Body of pancreas (tissue), 4 donors: ENCODE measurements around the gene IL18RAP. TPM values are rescaled to one million over a fixed set of nuclear protein-coding genes. Genes with fewer than 3 reads are reported as not detected.

Experiments
- ATAC-seq: fragments of 150-250 bp; one replicate; pipeline ENCODE4 v1.9.1; 2016
- DNase-seq, 4 donors: peaks; one replicate each; pipeline ENCODE4 v3.0.0-alpha.2; 2019
- H3K27ac ChIP-seq, 4 donors: fragments of 200-600 bp; sonication (generic); 1 replicate in 3 of 4; 2 replicates in 1 of 4; pipeline versions ENCODE4 v1.5.1 to v1.6.1; 2016 to 2019; ENCODE audit warnings: mild to moderate bottlenecking in 1 of 4, mixed read lengths in 1 of 4, moderate library complexity in 1 of 4
- H3K27me3 ChIP-seq, 2 donors: fragments of 200-600 bp; sonication (generic); one replicate each; pipeline ENCODE4 v1.6.0; 2016; ENCODE audit warnings: mild to moderate bottlenecking in 1 of 2
- H3K36me3 ChIP-seq, 2 donors: fragments of 200-600 bp; sonication (generic); replicated peaks in 1 of 2; 2 replicates each; pipeline ENCODE4 v1.5.1; 2016; ENCODE audit warnings: low read depth in 2 of 2; ENCODE audit not compliant: insufficient read depth in 1 of 2
- H3K4me1 ChIP-seq: fragments of 200-600 bp; sonication (generic); one replicate; pipeline ENCODE4 v1.6.0; 2016
- H3K4me3 ChIP-seq, 2 donors: fragments of 200-600 bp; sonication (generic); 1 replicate in 1 of 2; 2 replicates in 1 of 2; pipeline ENCODE4 v1.5.1; 2016 to 2019
- H3K9me3 ChIP-seq, 3 donors: fragments of 200-600 bp; sonication (generic); 1 replicate in 2 of 3; 2 replicates in 1 of 3; pipeline ENCODE4 v1.5.1; 2016
- POLR2A ChIP-seq, 3 donors: fragments of 450-650 bp; IDR thresholded peaks; one replicate each; pipeline ENCODE4 v1.6.1; 2016; ENCODE audit warnings: antibody characterized with exemption in 3 of 3, mild to moderate bottlenecking in 2 of 3
- WGBS, 2 donors: methylation state at CpG; one replicate each; pipeline ENCODE4 v1.1.5; 2017; 5-methylcytosine and 5-hydroxymethylcytosine counted together
- intact Hi-C: fragments of 100-400 bp; cut with DNase I; formaldehyde crosslinking; loops from one replicate; pipeline ENCODE4 v1.15.1; 2023
- total RNA-seq, 2 donors: library from RNA; depleted of rRNA; stranded (reverse); fragments of >200 nt; gene quantifications; one replicate each; pipeline ENCODE4 v1.1.0, GENCODE V29; 2016
- TF ChIP-seq, protein P1 (sequence below), 7 experiments: fragments of 450-650 bp in 4 of 7; fragments of 200-600 bp in 3 of 7; sonication (generic) in 3 of 7; IDR thresholded peaks; one replicate each; pipeline ENCODE4 v1.5.1; 2016 to 2019; ENCODE audit warnings: antibody characterized with exemption in 7 of 7

Gene IL18RAP
- total RNA-seq, 2 donors from 2014 or later: 4.9 to 24.4 TPM

DNA sequence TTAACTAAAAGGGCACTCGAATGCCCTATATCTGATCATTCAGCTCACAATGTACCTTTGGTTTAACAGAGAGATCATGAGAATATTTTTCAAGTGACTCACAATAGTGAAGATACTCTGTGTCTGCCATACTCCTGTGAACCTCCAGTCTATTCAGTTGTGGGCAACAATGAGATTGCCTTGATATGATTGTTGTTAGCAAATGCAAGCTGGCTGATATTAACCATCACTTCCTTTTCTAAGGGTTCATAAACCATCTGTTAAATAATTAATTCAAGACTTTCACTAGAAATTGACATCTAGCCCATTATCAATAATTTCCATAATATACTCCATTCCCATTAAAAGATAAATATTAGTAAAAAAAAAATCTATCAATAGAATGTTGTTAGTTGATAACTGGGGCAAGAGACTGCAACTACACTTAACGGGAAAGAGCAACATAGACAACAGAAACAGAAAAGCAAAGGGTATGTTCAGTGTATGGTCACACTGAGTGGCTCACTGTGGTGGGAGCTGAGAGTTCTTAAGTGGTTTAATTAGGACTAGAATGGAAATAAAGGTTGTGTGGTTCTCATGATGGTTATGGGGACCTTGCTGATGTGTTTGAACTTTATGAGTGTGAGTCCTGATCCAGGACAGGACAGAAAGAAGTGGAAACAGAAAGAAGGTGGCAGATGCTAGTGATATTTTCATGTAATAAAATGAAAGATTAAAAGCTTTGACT, 11.9 kb downstream of the IL18RAP start:
- Histone ChIP-seq H3K4me3 (no peak overlapping the region), H3K27ac (no peak overlapping the region), H3K9me3 (no peaks in the 10 kb centered on the region), H3K27me3 (no peaks in the 10 kb centered on the region), H3K4me1 (no peaks in the 10 kb centered on the region), H3K36me3 (no peaks in the 10 kb centered on the region)
- TF ChIP-seq, protein P1, sequence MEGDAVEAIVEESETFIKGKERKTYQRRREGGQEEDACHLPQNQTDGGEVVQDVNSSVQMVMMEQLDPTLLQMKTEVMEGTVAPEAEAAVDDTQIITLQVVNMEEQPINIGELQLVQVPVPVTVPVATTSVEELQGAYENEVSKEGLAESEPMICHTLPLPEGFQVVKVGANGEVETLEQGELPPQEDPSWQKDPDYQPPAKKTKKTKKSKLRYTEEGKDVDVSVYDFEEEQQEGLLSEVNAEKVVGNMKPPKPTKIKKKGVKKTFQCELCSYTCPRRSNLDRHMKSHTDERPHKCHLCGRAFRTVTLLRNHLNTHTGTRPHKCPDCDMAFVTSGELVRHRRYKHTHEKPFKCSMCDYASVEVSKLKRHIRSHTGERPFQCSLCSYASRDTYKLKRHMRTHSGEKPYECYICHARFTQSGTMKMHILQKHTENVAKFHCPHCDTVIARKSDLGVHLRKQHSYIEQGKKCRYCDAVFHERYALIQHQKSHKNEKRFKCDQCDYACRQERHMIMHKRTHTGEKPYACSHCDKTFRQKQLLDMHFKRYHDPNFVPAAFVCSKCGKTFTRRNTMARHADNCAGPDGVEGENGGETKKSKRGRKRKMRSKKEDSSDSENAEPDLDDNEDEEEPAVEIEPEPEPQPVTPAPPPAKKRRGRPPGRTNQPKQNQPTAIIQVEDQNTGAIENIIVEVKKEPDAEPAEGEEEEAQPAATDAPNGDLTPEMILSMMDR (IDR thresholded peaks at IDR 0.05): no peak
- TF ChIP-seq POLR2A (IDR thresholded peaks at IDR 0.05): no peak
- DNase-seq (no peak), ATAC-seq (no peak)
- intact Hi-C loops: no loop called here
- 70 to 77% methylated on average over 2 of the region's 2 CpGs for WGBS, 2 donors

GRCh38 chr2:102435741-102436140, 12.8 kb downstream of the IL18RAP start:
- no peak overlapping the region for H3K4me3 ChIP-seq
- H3K27ac ChIP-seq: no peak overlapping the region
- ATAC-seq (no peak), DNase-seq (no peak)
- no peaks in the 10 kb centered on the region for H3K36me3 ChIP-seq
- H3K9me3 ChIP-seq: no peaks in the 10 kb centered on the region
- TF ChIP-seq POLR2A (IDR thresholded peaks at IDR 0.05): no peak
- TF ChIP-seq, protein P1 (IDR thresholded peaks at IDR 0.05): no peak
- 79 to 90% methylated on average over 2 of the region's 2 CpGs for WGBS, 2 donors
- no peaks in the 10 kb centered on the region for H3K4me1 ChIP-seq
- no peaks in the 10 kb centered on the region for H3K27me3 ChIP-seq
- intact Hi-C loops: no loop called here

- TF ChIP-seq POLR2A (IDR thresholded peaks at IDR 0.05): no peak
- TF ChIP-seq, protein P1 (IDR thresholded peaks at IDR 0.05): no peak
- intact Hi-C loops: no loop called here
- Histone ChIP-seq H3K9me3 (no peaks in the 10 kb centered on the region), H3K36me3 (no peaks in the 10 kb centered on the region), H3K27ac (no peak overlapping the region), H3K4me1 (no peaks in the 10 kb centered on the region), H3K27me3 (no peaks in the 10 kb centered on the region), H3K4me3 (no peak overlapping the region)
- WGBS, 2 donors: 24 to 34% methylated on average over 3 of the region's 3 CpGs
- ATAC-seq (no peak), DNase-seq (no peak)
These were observed 13.4 kb downstream of the IL18RAP start for GRCh38 chr2:102436323-102436722.

DNA sequence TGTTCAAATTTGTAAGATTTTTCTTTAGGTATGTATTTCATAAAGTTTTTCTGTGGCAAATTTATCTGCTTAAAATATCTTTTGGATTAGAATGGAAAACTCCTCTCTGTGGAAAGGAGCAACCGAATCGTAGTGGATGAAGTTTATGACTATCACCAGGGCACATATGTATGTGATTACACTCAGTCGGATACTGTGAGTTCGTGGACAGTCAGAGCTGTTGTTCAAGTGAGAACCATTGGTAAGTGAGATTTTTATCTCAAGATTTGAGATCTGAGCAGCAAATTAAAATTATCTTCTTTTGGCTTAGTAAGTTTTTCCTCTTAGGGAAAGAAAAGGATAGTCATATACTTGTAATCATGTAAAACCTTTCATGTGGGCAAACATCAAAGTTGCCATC, 14.2 kb downstream of the IL18RAP start:
- Histone ChIP-seq H3K4me3 (no peak overlapping the region), H3K27ac (no peak overlapping the region), H3K27me3 (no peaks in the 10 kb centered on the region), H3K36me3 (no peaks in the 10 kb centered on the region), H3K9me3 (no peaks in the 10 kb centered on the region), H3K4me1 (no peaks in the 10 kb centered on the region)
- 71 to 76% methylated on average over 4 of the region's 4 CpGs for WGBS, 2 donors
- DNase-seq (no peak), ATAC-seq (no peak)
- intact Hi-C loops: no loop called here
- no peak for TF ChIP-seq POLR2A (IDR thresholded peaks at IDR 0.05)
- TF ChIP-seq, protein P1 (IDR thresholded peaks at IDR 0.05): no peak

GRCh38 chr2:102438111-102438510, 15.2 kb downstream of the IL18RAP start:
- DNase-seq (no peak), ATAC-seq (no peak)
- no peaks in the 10 kb centered on the region for H3K27me3 ChIP-seq
- no peaks in the 10 kb centered on the region for H3K36me3 ChIP-seq
- no peaks in the 10 kb centered on the region for H3K9me3 ChIP-seq
- intact Hi-C loops: no loop called here
- TF ChIP-seq, protein P1 (IDR thresholded peaks at IDR 0.05): no peak
- no peak for TF ChIP-seq POLR2A (IDR thresholded peaks at IDR 0.05)
- H3K27ac ChIP-seq: no peak overlapping the region
- H3K4me1 ChIP-seq: no peaks in the 10 kb centered on the region
- whole genome bisulfite sequencing, 2 donors: 79 to 87% methylated on average over 3 of the region's 3 CpGs
- no peak overlapping the region for H3K4me3 ChIP-seq
